ENCODE measurements around the gene GABRG3.

GABRG3 gene

GRCh38 chr15:27353856-27354255 lies 382.9 kb downstream of the GABRG3 start:
- no peak for DNase-seq
- intact Hi-C loops (cut with DNase I): no loop called here

GRCh38 chr15:27358751-27359434 lies 387.9 kb downstream of the GABRG3 start:
- intact Hi-C loops (cut with DNase I): loop anchor here (5.0 kb wide), 1 partner anchor 467 kb away; no protein-coding TSS in a partner anchor
- peak; percentile 13 to 79 (median 58) for DNase-seq

GRCh38 chr15:27359586-27359985 lies 388.6 kb downstream of the GABRG3 start:
- DNase-seq: no peak
- intact Hi-C loops (cut with DNase I): loop anchor here (5.0 kb wide), 1 partner anchor 467 kb away; no protein-coding TSS in a partner anchor

- no peak for DNase-seq
- intact Hi-C loops (cut with DNase I): no loop called here
Observed at GRCh38 chr15:27360316-27360715, 389.3 kb downstream of the GABRG3 start.

- intact Hi-C loops (cut with DNase I): no loop called here
- DNase-seq: no peak
Observed at GRCh38 chr15:27361438-27361837, 390.5 kb downstream of the GABRG3 start.

GRCh38 chr15:27365456-27365855 lies 394.5 kb downstream of the GABRG3 start:
- intact Hi-C loops (cut with DNase I): no loop called here
- no peak for DNase-seq

GRCh38 chr15:27377391-27377790 lies 406.4 kb downstream of the GABRG3 start:
- intact Hi-C loops (cut with DNase I): loop anchor here (10.0 kb wide), 1 partner anchor 63 kb away; no protein-coding TSS in a partner anchor

GRCh38 chr15:27382361-27383025 lies 411.5 kb downstream of the GABRG3 start:
- no peak for DNase-seq
- intact Hi-C loops (cut with DNase I): no loop called here

More at GRCh38 chr15:27377391-27377790, 406.4 kb downstream of the GABRG3 start:
- peak in 27 of 42 donors; percentile 4 to 70 (median 26) for DNase-seq

GRCh38 chr15:27383726-27384125 lies 412.7 kb downstream of the GABRG3 start:
- intact Hi-C loops (cut with DNase I): no loop called here
- DNase-seq: no peak

GRCh38 chr15:27392163-27392562 lies 421.2 kb downstream of the GABRG3 start:
- no peak for DNase-seq
- intact Hi-C loops (cut with DNase I): no loop called here

- no peak for DNase-seq
- intact Hi-C loops (cut with DNase I): no loop called here
Observed at GRCh38 chr15:27396521-27396920, 425.5 kb downstream of the GABRG3 start.

- no peak for DNase-seq
- intact Hi-C loops (cut with DNase I): no loop called here
Observed at GRCh38 chr15:27396996-27397395, 426.0 kb downstream of the GABRG3 start.

- intact Hi-C loops (cut with DNase I): no loop called here
- no peak for DNase-seq
Observed at GRCh38 chr15:27398631-27399161, 427.7 kb downstream of the GABRG3 start.

- no peak for DNase-seq
- intact Hi-C loops (cut with DNase I): no loop called here
Observed at GRCh38 chr15:27399241-27399640, 428.3 kb downstream of the GABRG3 start.

GRCh38 chr15:27401471-27401870 lies 430.5 kb downstream of the GABRG3 start:
- no peak for DNase-seq

GRCh38 chr15:27408428-27408827 lies 437.4 kb downstream of the GABRG3 start:
- intact Hi-C loops (cut with DNase I): no loop called here
- no peak for DNase-seq

More at GRCh38 chr15:27401471-27401870, 430.5 kb downstream of the GABRG3 start:
- intact Hi-C loops (cut with DNase I): no loop called here

GRCh38 chr15:27410996-27411605 lies 440.1 kb downstream of the GABRG3 start:
- intact Hi-C loops (cut with DNase I): no loop called here

GRCh38 chr15:27412415-27412814 lies 441.4 kb downstream of the GABRG3 start:
- intact Hi-C loops (cut with DNase I): no loop called here
- no peak for DNase-seq

More at GRCh38 chr15:27410996-27411605, 440.1 kb downstream of the GABRG3 start:
- DNase-seq: no peak

GRCh38 chr15:27414168-27414870 lies 443.3 kb downstream of the GABRG3 start:
- intact Hi-C loops (cut with DNase I): no loop called here
- DNase-seq: no peak
